ENCODE measurements around the gene DDIT4.

Gene DDIT4

GRCh38 chr10:72272689-72273409 lies 875 bp upstream of the DDIT4 start:
- H3K4me3 ChIP-seq (ENCODE audit: low read depth, low read length) = peak overlapping the region; percentile 72
- peak; percentile 98 for DNase-seq (ENCODE audit: low read depth)
- no peak for TF ChIP-seq CTCF (conservative IDR thresholded peaks at IDR 0.05; ENCODE audit: low read depth, low read length)

GRCh38 chr10:72274213-72274729 lies 547 bp downstream of the DDIT4 start:
- peak; percentile 83 for DNase-seq (ENCODE audit: low read depth)
- no peak for TF ChIP-seq CTCF (conservative IDR thresholded peaks at IDR 0.05; ENCODE audit: low read depth, low read length)
- peak overlapping the region; percentile 77 for H3K4me3 ChIP-seq (ENCODE audit: low read depth, low read length)

- peak overlapping the region; percentile 77 for H3K4me3 ChIP-seq (ENCODE audit: low read depth, low read length)
- TF ChIP-seq CTCF (conservative IDR thresholded peaks at IDR 0.05; ENCODE audit: low read depth, low read length) = peak; percentile 79
These were observed 1.1 kb downstream of the DDIT4 start for GRCh38 chr10:72274730-72275350.

GRCh38 chr10:72275351-72276012 lies 1.8 kb downstream of the DDIT4 start:
- peak overlapping the region; percentile 77 for H3K4me3 ChIP-seq (ENCODE audit: low read depth, low read length)
- TF ChIP-seq CTCF (conservative IDR thresholded peaks at IDR 0.05; ENCODE audit: low read depth, low read length) = no peak
- peak; percentile 64 for DNase-seq (ENCODE audit: low read depth)

More at GRCh38 chr10:72274730-72275350, 1.1 kb downstream of the DDIT4 start:
- peak; percentile 85 for DNase-seq (ENCODE audit: low read depth)

- TF ChIP-seq CTCF (conservative IDR thresholded peaks at IDR 0.05; ENCODE audit: low read depth, low read length) = no peak
- peak overlapping the region; percentile 77 for H3K4me3 ChIP-seq (ENCODE audit: low read depth, low read length)
- peak; percentile 62 for DNase-seq (ENCODE audit: low read depth)
These were observed 2.3 kb downstream of the DDIT4 start for GRCh38 chr10:72276013-72276387.

- TF ChIP-seq CTCF (conservative IDR thresholded peaks at IDR 0.05; ENCODE audit: low read depth, low read length) = no peak
- H3K4me3 ChIP-seq (ENCODE audit: low read depth, low read length) = peak overlapping the region; percentile 77
- DNase-seq (ENCODE audit: low read depth) = peak; percentile 94
These were observed 3.0 kb downstream of the DDIT4 start for GRCh38 chr10:72276421-72277339.

Data from choroid plexus epithelial cell (primary cell).